Type B pancreatic cell (in vitro differentiated cells): ENCODE results near the gene ARPC5L. TPM values are rescaled to one million over a fixed set of nuclear protein-coding genes. Genes with fewer than 3 reads are reported as not detected.

Experiments used
- DNase-seq: peaks from one replicate; pipeline ENCODE4 v3.0.0; 2021; ENCODE audit warnings: mixed read lengths; ENCODE audit not compliant: unreplicated experiment; ENCODE audit errors: extremely low spot score
- H3K27ac Mint-ChIP-seq: 2 replicates; pipeline ENCODE4 v1.8.0; 2021; ENCODE audit warnings: mild to moderate bottlenecking, mixed read lengths
- H3K27me3 Mint-ChIP-seq: 2 replicates; pipeline ENCODE4 v1.8.0; 2021; ENCODE audit warnings: mixed read lengths
- H3K36me3 Mint-ChIP-seq: 2 replicates; pipeline ENCODE4 v1.8.0; 2021; ENCODE audit warnings: mixed read lengths
- H3K4me1 Mint-ChIP-seq: one replicate; pipeline ENCODE4 v1.8.0; 2021; ENCODE audit warnings: mixed read lengths; ENCODE audit not compliant: unreplicated experiment
- H3K4me3 Mint-ChIP-seq: 2 replicates; pipeline ENCODE4 v1.8.0; 2021; ENCODE audit warnings: mild to moderate bottlenecking, mixed read lengths
- H3K9me3 Mint-ChIP-seq: 2 replicates; pipeline ENCODE4 v1.8.0; 2021; ENCODE audit warnings: mixed read lengths
- total RNA-seq: library from RNA; stranded (reverse); gene quantifications from 2 replicates; pipeline ENCODE4 v1.2.1, GENCODE V29; 2021; ENCODE audit warnings: low replicate concordance
- TF ChIP-seq, protein P1 (sequence below): fragments of 200-600 bp; sonication (generic); conservative IDR thresholded peaks from 2 replicates; pipeline ENCODE4 v1.5.0; 2021; ENCODE audit warnings: antibody characterized with exemption, mild to moderate bottlenecking

The ARPC5L gene
- total RNA-seq, 1 donor from 2014 or later, result 37.9 TPM

- Mint-ChIP-seq H3K36me3 (peaks cover 7% of the 10 kb centered on the region), H3K9me3 (no peaks in the 10 kb centered on the region), H3K4me1 (peaks cover 23% of the 10 kb centered on the region), H3K4me3 (no peak overlapping the region), H3K27me3 (no peaks in the 10 kb centered on the region), H3K27ac (no peak overlapping the region)
- no peak for DNase-seq
- TF ChIP-seq, protein P1, sequence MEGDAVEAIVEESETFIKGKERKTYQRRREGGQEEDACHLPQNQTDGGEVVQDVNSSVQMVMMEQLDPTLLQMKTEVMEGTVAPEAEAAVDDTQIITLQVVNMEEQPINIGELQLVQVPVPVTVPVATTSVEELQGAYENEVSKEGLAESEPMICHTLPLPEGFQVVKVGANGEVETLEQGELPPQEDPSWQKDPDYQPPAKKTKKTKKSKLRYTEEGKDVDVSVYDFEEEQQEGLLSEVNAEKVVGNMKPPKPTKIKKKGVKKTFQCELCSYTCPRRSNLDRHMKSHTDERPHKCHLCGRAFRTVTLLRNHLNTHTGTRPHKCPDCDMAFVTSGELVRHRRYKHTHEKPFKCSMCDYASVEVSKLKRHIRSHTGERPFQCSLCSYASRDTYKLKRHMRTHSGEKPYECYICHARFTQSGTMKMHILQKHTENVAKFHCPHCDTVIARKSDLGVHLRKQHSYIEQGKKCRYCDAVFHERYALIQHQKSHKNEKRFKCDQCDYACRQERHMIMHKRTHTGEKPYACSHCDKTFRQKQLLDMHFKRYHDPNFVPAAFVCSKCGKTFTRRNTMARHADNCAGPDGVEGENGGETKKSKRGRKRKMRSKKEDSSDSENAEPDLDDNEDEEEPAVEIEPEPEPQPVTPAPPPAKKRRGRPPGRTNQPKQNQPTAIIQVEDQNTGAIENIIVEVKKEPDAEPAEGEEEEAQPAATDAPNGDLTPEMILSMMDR, result no peak
These were observed 11.7 kb downstream of the ARPC5L start for GRCh38 chr9:124873664-124874063.

GRCh38 chr9:124875501-124875900, 13.6 kb downstream of the ARPC5L start:
- TF ChIP-seq, protein P1, result no peak
- Mint-ChIP-seq H3K9me3 (no peaks in the 10 kb centered on the region), H3K27me3 (no peaks in the 10 kb centered on the region), H3K4me1 (peaks cover 16% of the 10 kb centered on the region), H3K27ac (no peak overlapping the region), H3K4me3 (no peak overlapping the region), H3K36me3 (peaks cover 7% of the 10 kb centered on the region)
- no peak for DNase-seq

GRCh38 chr9:124877021-124877782, 15.3 kb downstream of the ARPC5L start:
- no peaks in the 10 kb centered on the region for H3K4me1 Mint-ChIP-seq
- H3K9me3 Mint-ChIP-seq, result no peaks in the 10 kb centered on the region
- H3K27me3 Mint-ChIP-seq, result no peaks in the 10 kb centered on the region
- H3K27ac Mint-ChIP-seq, result no peak overlapping the region
- no peak overlapping the region for H3K4me3 Mint-ChIP-seq
- peaks cover 7% of the 10 kb centered on the region for H3K36me3 Mint-ChIP-seq
- TF ChIP-seq, protein P1, result no peak
- DNase-seq, result no peak

DNA sequence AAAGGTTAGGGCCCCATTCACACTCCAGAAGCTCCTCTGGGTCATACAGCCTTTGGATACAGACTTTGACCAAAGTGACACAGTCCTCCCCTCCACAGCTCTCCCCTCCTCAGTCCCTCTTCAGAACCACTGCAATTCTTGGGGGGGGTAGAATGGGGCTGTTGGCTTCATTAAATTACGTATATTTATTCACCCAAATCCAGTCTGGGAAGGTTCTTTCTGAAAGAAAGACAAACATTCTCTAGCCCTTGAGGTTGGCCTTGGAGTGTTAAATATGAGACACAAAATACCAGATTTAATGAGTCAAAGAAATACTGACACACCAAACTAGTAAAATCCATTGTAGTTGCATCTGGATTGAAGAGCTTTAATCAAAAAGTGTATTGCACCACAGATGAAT, 16.1 kb downstream of the ARPC5L start:
- H3K27ac Mint-ChIP-seq, result no peak overlapping the region

GRCh38 chr9:124878518-124878917, 16.6 kb downstream of the ARPC5L start:
- TF ChIP-seq, protein P1, result no peak

More for the DNA sequence above, 16.1 kb downstream of the ARPC5L start:
- TF ChIP-seq, protein P1, result no peak
- Mint-ChIP-seq H3K4me1 (no peaks in the 10 kb centered on the region), H3K27me3 (no peaks in the 10 kb centered on the region), H3K36me3 (peaks cover 6% of the 10 kb centered on the region), H3K4me3 (no peak overlapping the region), H3K9me3 (no peaks in the 10 kb centered on the region)
- DNase-seq, result no peak

More at GRCh38 chr9:124878518-124878917, 16.6 kb downstream of the ARPC5L start:
- Mint-ChIP-seq H3K4me1 (no peaks in the 10 kb centered on the region), H3K36me3 (peaks cover 3% of the 10 kb centered on the region), H3K9me3 (no peaks in the 10 kb centered on the region), H3K4me3 (no peak overlapping the region), H3K27me3 (no peaks in the 10 kb centered on the region), H3K27ac (no peak overlapping the region)
- DNase-seq, result no peak
